ENCODE data around the gene SSR3.

- TF ChIP-seq CTCF (IDR thresholded peaks at IDR 0.05) (no peak), ZFX (IDR thresholded peaks at IDR 0.05; ENCODE audit: borderline replicate concordance) (no peak)
Observed at GRCh38 chr3:156497326-156497725, 57.6 kb downstream of the SSR3 start.
